Measurements from ENCODE around the gene CPEB4. TPM values are rescaled to one million over a fixed set of nuclear protein-coding genes. Genes with fewer than 3 reads are reported as not detected.

The CPEB4 gene
- total and polyA plus RNA-seq, 2 of the 8 experiments (the other 6 are each of a cell fraction or from before 2014, with no cell fraction given), result 8.4 to 13.4 TPM

DNA sequence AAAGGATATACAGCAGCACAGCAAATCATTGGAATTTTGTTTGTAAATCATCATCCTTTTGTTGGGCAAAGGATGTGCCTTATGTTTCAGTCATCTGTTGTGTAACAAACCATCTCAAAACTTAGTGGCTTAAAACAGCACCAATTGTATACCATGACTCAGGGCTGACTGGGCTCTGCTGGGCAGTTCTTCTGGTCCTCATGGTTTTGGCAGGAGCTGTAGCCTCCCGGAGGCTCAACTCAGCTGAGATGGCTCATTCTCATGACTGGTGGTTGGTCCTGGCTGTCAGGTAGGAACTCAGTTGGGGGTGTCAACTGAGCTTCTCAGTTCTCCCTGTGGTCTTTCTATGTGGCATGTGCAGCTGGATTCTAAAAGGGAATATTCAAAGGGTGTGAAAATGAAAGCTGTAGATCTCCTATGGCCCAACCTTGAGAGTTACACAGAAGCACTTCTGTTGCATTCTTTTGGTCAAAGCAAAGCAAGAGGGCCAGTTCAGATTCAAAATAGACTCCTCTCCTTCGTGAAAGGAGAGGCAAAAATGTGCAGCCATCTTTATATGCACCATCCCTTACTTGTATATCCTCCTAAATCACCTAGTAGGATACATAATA lies 39.1 kb upstream of the CPEB4 start (continued):
- TF ChIP-seq RAD21 (IDR thresholded peaks at IDR 0.05 in 1 of 2, conservative IDR thresholded peaks at IDR 0.05 in 1 of 2; ENCODE audit: low read depth in 2 of 2, low read length in 2 of 2) (no peak), EZH2 (IDR thresholded peaks at IDR 0.05; ENCODE audit: low read depth, low read length, severe bottlenecking) (no peak), RXRA (IDR thresholded peaks at IDR 0.05; ENCODE audit: insufficient read depth, low read depth, low read length) (no peak), BACH1 (IDR thresholded peaks at IDR 0.05; ENCODE audit: low read length) (no peak), CBX5 (IDR thresholded peaks at IDR 0.05; ENCODE audit: low read depth, low read length) (no peak), GABPA (IDR thresholded peaks at IDR 0.05; ENCODE audit: borderline replicate concordance, insufficient read depth, low read length) (no peak), POU5F1 (IDR thresholded peaks at IDR 0.05; ENCODE audit: low read depth, low read length) (no peak), ZNF274 (IDR thresholded peaks at IDR 0.05; ENCODE audit: borderline replicate concordance, extremely low read depth, low read length) (no peak), SP4 (IDR thresholded peaks at IDR 0.05; ENCODE audit: low read length) (no peak)

Data from H1 (cell line).